SK-MEL-5 (cell line): Measurements from ENCODE around the gene ABCF1. TPM values are rescaled to one million over a fixed set of nuclear protein-coding genes. Genes with fewer than 3 reads are reported as not detected.
"Not testable (repeated sequence)": the region's sequence is repeated elsewhere in the genome, so short reads cannot be mapped to it uniquely, and the experiment has no call there.

Experiments used
- DNase-seq: peaks from one replicate; pipeline ENCODE4 v3.0.0-alpha.2; 2016; ENCODE audit warnings: low read depth, low spot score
- in situ Hi-C: cut with HindIII; loops from 2 replicates; pipeline ENCODE4 v1.10.0; 2016; ENCODE audit warnings: low sequenced_read_pairs, high pct_unique_total_duplicates, low pct_unique_long_range_greater_than_20kb
- polyA plus RNA-seq, 2 experiments: library from polyadenylated mRNA; depleted of rRNA; stranded (reverse); fragments of >200 nt; gene quantifications; 2 replicates each; pipeline ENCODE4 v1.2.3, GENCODE V29; 2015
- total RNA-seq: library from RNA; depleted of rRNA; stranded (reverse); fragments of >200 nt; shearing (Covaris generic); gene quantifications from 2 replicates; pipeline ENCODE4 v1.2.3, GENCODE V29; 2014; rRNA removed

Gene ABCF1
- 44.5 and 50.0 TPM in 2 replicates for total RNA-seq
- polyA plus RNA-seq (2015; cell fraction: cytosol; rRNA removed), result 50.5 and 63.7 TPM in 2 replicates
- 39.3 and 40.1 TPM in 2 replicates for polyA plus RNA-seq (2015; cell fraction: nucleus; rRNA removed)

- peak; percentile 94 for DNase-seq
- in situ Hi-C loops, result no loop called here
Measured at GRCh38 chr6:30571075-30571761, at the start of gene ABCF1. TSS of gene ABCF1 (plus strand) at chr6:30571442. CDS start at chr6:30571488, 46 bp downstream.

- DNase-seq, in situ Hi-C loops: not testable (repeated sequence)
Measured at GRCh38 chr6:30521952-30522351, 49.3 kb upstream of the ABCF1 start.

- DNase-seq, in situ Hi-C loops: not testable (repeated sequence)
Measured at GRCh38 chr6:30526444-30526843, 44.8 kb upstream of the ABCF1 start.

GRCh38 chr6:30529349-30529875, 41.8 kb upstream of the ABCF1 start:
- DNase-seq, in situ Hi-C loops: not testable (repeated sequence)

GRCh38 chr6:30530014-30530413, 41.2 kb upstream of the ABCF1 start:
- in situ Hi-C loops, result no loop called here
- no peak for DNase-seq

- in situ Hi-C loops, result no loop called here
- DNase-seq, result no peak
Measured at GRCh38 chr6:30533460-30534294, 37.6 kb upstream of the ABCF1 start.

- DNase-seq, result no peak
- in situ Hi-C loops, result no loop called here
Measured at GRCh38 chr6:30537931-30538330, 33.3 kb upstream of the ABCF1 start.

- DNase-seq, result peak; percentile 78
- in situ Hi-C loops, result no loop called here
Measured at GRCh38 chr6:30541515-30542403, 29.5 kb upstream of the ABCF1 start.

- in situ Hi-C loops, result no loop called here
- DNase-seq, result no peak
Measured at GRCh38 chr6:30542404-30542725, 28.9 kb upstream of the ABCF1 start.

GRCh38 chr6:30542915-30543314, 28.3 kb upstream of the ABCF1 start:
- no peak for DNase-seq
- in situ Hi-C loops, result no loop called here

- no peak for DNase-seq
- in situ Hi-C loops, result no loop called here
Measured at GRCh38 chr6:30543821-30544220, 27.4 kb upstream of the ABCF1 start.

- in situ Hi-C loops, result no loop called here
- DNase-seq, result peak; percentile 71
Measured at GRCh38 chr6:30544666-30545272, 26.5 kb upstream of the ABCF1 start.

GRCh38 chr6:30547454-30547853, 23.8 kb upstream of the ABCF1 start:
- DNase-seq, result no peak
- in situ Hi-C loops, result no loop called here

GRCh38 chr6:30548375-30548774, 22.9 kb upstream of the ABCF1 start:
- DNase-seq, result no peak
- in situ Hi-C loops, result no loop called here

- no peak for DNase-seq
Measured at GRCh38 chr6:30554404-30554803, 16.8 kb upstream of the ABCF1 start.

GRCh38 chr6:30554962-30555815, 16.1 kb upstream of the ABCF1 start:
- in situ Hi-C loops, result no loop called here
- peak; percentile 17 for DNase-seq

More at GRCh38 chr6:30554404-30554803, 16.8 kb upstream of the ABCF1 start:
- in situ Hi-C loops, result no loop called here

- in situ Hi-C loops, result no loop called here
- no peak for DNase-seq
Measured at GRCh38 chr6:30555816-30556065, 15.5 kb upstream of the ABCF1 start.
